Liver (tissue), 3 donors: ENCODE data around the gene TREX2.

Experiments used
- JUND ChIP-seq, 2 donors: IDR thresholded peaks; 2 replicates each; pipeline ENCODE4 v1.6.1; 2016; ENCODE audit warnings: antibody characterized with exemption in 2 of 2
- TF ChIP-seq, protein P1 (sequence below): fragments of 150-350 bp; IDR thresholded peaks from 2 replicates; pipeline ENCODE4 v1.5.1; 2017; ENCODE audit warnings: improper control_type of control experiment, low read depth, low read length; ENCODE audit not compliant: missing input control
- TF ChIP-seq, protein P2 (sequence below): IDR thresholded peaks from 2 replicates; pipeline ENCODE4 v1.6.1; 2016; ENCODE audit warnings: antibody characterized with exemption
- donor health status: healthy.
- donor health status: healthy.

DNA sequence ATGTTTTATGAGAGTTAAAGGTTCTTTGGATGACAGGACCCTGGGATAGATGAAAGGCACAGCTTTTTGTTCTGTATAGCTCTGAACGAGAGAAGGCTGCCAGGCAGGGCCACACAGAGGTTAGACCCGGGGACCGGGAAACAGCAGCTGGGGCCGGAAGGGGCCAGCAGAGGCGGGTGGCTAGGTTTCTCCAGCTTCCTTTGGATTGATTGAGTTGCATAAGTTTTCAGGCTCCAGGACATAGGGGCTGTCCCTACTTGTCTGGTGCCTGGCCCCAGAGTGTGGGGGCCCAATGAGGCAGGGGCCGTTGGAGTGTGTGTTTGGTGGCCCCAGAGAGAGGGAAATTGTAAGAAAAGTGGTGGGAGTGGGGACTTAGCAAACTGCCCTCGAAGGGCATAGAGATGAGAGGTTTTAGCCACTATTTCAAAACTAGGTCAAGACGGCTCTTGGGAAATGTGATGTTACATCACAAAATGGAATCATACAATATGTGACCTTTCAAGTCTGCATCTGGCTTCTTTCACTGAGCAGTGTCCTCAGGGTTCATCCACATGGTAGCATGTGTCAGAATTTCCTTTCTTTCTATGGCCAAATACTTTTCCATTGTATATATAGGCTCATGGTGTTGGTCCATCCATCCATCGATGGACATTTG lies 30.9 kb downstream of the TREX2 start:
- TF ChIP-seq JUND (IDR thresholded peaks at IDR 0.05) = no peak
- TF ChIP-seq, protein P1, sequence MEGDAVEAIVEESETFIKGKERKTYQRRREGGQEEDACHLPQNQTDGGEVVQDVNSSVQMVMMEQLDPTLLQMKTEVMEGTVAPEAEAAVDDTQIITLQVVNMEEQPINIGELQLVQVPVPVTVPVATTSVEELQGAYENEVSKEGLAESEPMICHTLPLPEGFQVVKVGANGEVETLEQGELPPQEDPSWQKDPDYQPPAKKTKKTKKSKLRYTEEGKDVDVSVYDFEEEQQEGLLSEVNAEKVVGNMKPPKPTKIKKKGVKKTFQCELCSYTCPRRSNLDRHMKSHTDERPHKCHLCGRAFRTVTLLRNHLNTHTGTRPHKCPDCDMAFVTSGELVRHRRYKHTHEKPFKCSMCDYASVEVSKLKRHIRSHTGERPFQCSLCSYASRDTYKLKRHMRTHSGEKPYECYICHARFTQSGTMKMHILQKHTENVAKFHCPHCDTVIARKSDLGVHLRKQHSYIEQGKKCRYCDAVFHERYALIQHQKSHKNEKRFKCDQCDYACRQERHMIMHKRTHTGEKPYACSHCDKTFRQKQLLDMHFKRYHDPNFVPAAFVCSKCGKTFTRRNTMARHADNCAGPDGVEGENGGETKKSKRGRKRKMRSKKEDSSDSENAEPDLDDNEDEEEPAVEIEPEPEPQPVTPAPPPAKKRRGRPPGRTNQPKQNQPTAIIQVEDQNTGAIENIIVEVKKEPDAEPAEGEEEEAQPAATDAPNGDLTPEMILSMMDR = no peak
- TF ChIP-seq, protein P2, sequence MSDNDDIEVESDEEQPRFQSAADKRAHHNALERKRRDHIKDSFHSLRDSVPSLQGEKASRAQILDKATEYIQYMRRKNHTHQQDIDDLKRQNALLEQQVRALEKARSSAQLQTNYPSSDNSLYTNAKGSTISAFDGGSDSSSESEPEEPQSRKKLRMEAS = no peak
